CD4-positive, alpha-beta memory T cell (primary cell): ENCODE measurements around the gene SLC25A28. TPM values are rescaled to one million over a fixed set of nuclear protein-coding genes. Genes with fewer than 3 reads are reported as not detected.

Source experiments
- CTCF ChIA-PET: fragments of 350-600 bp; sonication (Branson Sonifier 250); formaldehyde crosslinking; loops from one replicate; lab custom pipeline; 2021; ENCODE audit warnings: inconsistent platforms; ENCODE audit not compliant: partially characterized antibody; lab: Charles Lee
- POLR2A ChIA-PET: fragments of 350-600 bp; sonication (Branson Sonifier 250); formaldehyde crosslinking; loops from one replicate; lab custom pipeline; 2021; ENCODE audit not compliant: partially characterized antibody; lab: Charles Lee
- DNase-seq, 5 donors: peaks; one replicate each; pipeline versions ENCODE4 v3.0.0 to v3.0.0-alpha.2; 2020 to 2022; ENCODE audit warnings: mixed read lengths in 1 of 5
- H3K27ac ChIP-seq: one replicate; pipeline ENCODE4 v1.7.0; 2013; ENCODE audit warnings: low read depth, low read length
- H3K27me3 ChIP-seq: 2 replicates; pipeline ENCODE4 v1.7.0; 2013; ENCODE audit warnings: mild to moderate bottlenecking, low read length, moderate library complexity; ENCODE audit not compliant: insufficient read depth
- H3K36me3 ChIP-seq: 2 replicates; pipeline ENCODE4 v1.7.0; 2013; ENCODE audit warnings: mild to moderate bottlenecking, low read length, moderate library complexity; ENCODE audit not compliant: insufficient read depth
- H3K4me1 ChIP-seq: 2 replicates; pipeline ENCODE4 v1.7.0; 2013; ENCODE audit warnings: mild to moderate bottlenecking, low read length, moderate library complexity; ENCODE audit not compliant: insufficient read depth
- H3K4me3 ChIP-seq, 2 donors: one replicate each; pipeline ENCODE4 v1.7.0; 2013; ENCODE audit warnings: low read length in 2 of 2, mild to moderate bottlenecking in 1 of 2
- H3K9me3 ChIP-seq, 2 donors: one replicate each; pipeline ENCODE4 v1.7.0; 2013; ENCODE audit warnings: low read length in 2 of 2, control low read depth in 1 of 2; ENCODE audit not compliant: control insufficient read depth in 1 of 2
- H3K27ac Mint-ChIP-seq, 7 donors: one replicate each; pipeline ENCODE4 v1.8.0; 2020 to 2021; ENCODE audit warnings: mixed read lengths in 7 of 7, mild to moderate bottlenecking in 6 of 7, inconsistent platforms in 3 of 7, moderate library complexity in 3 of 7
- H3K27me3 Mint-ChIP-seq, 2 donors: one replicate each; pipeline ENCODE4 v1.8.0; 2020 to 2021; ENCODE audit warnings: mixed read lengths in 2 of 2
- H3K36me3 Mint-ChIP-seq, 2 donors: one replicate each; pipeline ENCODE4 v1.8.0; 2020 to 2021; ENCODE audit warnings: mixed read lengths in 2 of 2, inconsistent platforms in 1 of 2, mild to moderate bottlenecking in 1 of 2
- H3K4me1 Mint-ChIP-seq, 4 donors: one replicate each; pipeline ENCODE4 v1.8.0; 2020 to 2021; ENCODE audit warnings: mixed read lengths in 4 of 4, mild to moderate bottlenecking in 1 of 4
- H3K4me3 Mint-ChIP-seq, 8 donors: one replicate each; pipeline ENCODE4 v1.8.0; 2020 to 2021; ENCODE audit warnings: mixed read lengths in 8 of 8, mild to moderate bottlenecking in 7 of 8, moderate library complexity in 6 of 8, inconsistent platforms in 3 of 8
- H3K9me3 Mint-ChIP-seq, 8 donors: one replicate each; pipeline ENCODE4 v1.8.0; 2020 to 2021; ENCODE audit warnings: mixed read lengths in 8 of 8, mild to moderate bottlenecking in 5 of 8, inconsistent platforms in 3 of 8, moderate library complexity in 1 of 8
- intact Hi-C: fragments of 100-400 bp; cut with micrococcal nuclease; formaldehyde crosslinking; loops from one replicate; pipeline ENCODE4 v1.15.1; 2023
- polyA plus RNA-seq, 2 donors: library from polyadenylated mRNA; unstranded; fragments of 300-500 nt; fragmentation: Illumina TruSeq; gene quantifications; one replicate each; pipeline ENCODE4 v1.2.3, GENCODE V29; 2021
- total RNA-seq, 2 experiments: library from RNA; stranded (reverse); gene quantifications; one replicate each; pipeline ENCODE4 v1.2.3, GENCODE V29; 2021

The SLC25A28 gene
- total and polyA plus RNA-seq, 4 experiments from 2014 or later, result 19.4 to 91.9 (median 60.0) TPM

- Mint-ChIP-seq H3K9me3 (no peaks in the 10 kb centered on the region), H3K36me3 (no peaks in the 10 kb centered on the region), H3K4me3 (no peak overlapping the region), H3K27me3 (peaks cover 4 to 10% of the 10 kb centered on the region in 2 donors), H3K27ac (no peak overlapping the region), H3K4me1 (no peaks in the 10 kb centered on the region)
- CTCF ChIA-PET, result interaction anchor here (1.7 kb wide), 1 partner anchor 23 kb away, joined by 4 read pairs; no protein-coding TSS in a partner anchor
- H3K27me3 ChIP-seq, result no peaks in the 10 kb centered on the region
- H3K4me3 ChIP-seq, result no peak overlapping the region
- no peaks in the 10 kb centered on the region for H3K4me1 ChIP-seq
- no peaks in the 10 kb centered on the region for H3K9me3 ChIP-seq
- intact Hi-C loops, result no loop called here
- H3K36me3 ChIP-seq, result no peaks in the 10 kb centered on the region
- POLR2A ChIA-PET, result no interaction called here
- no peak for DNase-seq
- H3K27ac ChIP-seq, result no peak overlapping the region
Measured at GRCh38 chr10:99583687-99584086, 36.6 kb downstream of the SLC25A28 start.

GRCh38 chr10:99582255-99582770 lies 37.9 kb downstream of the SLC25A28 start:
- ChIA-PET CTCF (interaction anchor here (1.7 kb wide), 1 partner anchor 21 kb away, joined by 4 read pairs; no protein-coding TSS in a partner anchor), POLR2A (no interaction called here)
- peaks cover 3 to 8% of the 10 kb centered on the region in 2 donors for H3K27me3 Mint-ChIP-seq

GRCh38 chr10:99579971-99580370 lies 40.3 kb downstream of the SLC25A28 start:
- H3K9me3 Mint-ChIP-seq, result no peaks in the 10 kb centered on the region
- Histone ChIP-seq H3K4me1 (no peaks in the 10 kb centered on the region), H3K4me3 (no peak overlapping the region), H3K9me3 (no peaks in the 10 kb centered on the region), H3K27me3 (no peaks in the 10 kb centered on the region), H3K27ac (no peak overlapping the region), H3K36me3 (no peaks in the 10 kb centered on the region)
- no peak overlapping the region for H3K27ac Mint-ChIP-seq
- H3K36me3 Mint-ChIP-seq, result no peaks in the 10 kb centered on the region
- no peaks in the 10 kb centered on the region for H3K4me1 Mint-ChIP-seq
- peaks cover 3 to 8% of the 10 kb centered on the region in 2 donors for H3K27me3 Mint-ChIP-seq
- no peak for DNase-seq
- H3K4me3 Mint-ChIP-seq, result no peak overlapping the region
- intact Hi-C loops, result no loop called here
- ChIA-PET CTCF (no interaction called here), POLR2A (no interaction called here)

More at GRCh38 chr10:99582255-99582770, 37.9 kb downstream of the SLC25A28 start:
- Histone ChIP-seq H3K4me3 (no peak overlapping the region), H3K4me1 (no peaks in the 10 kb centered on the region), H3K27ac (no peak overlapping the region), H3K27me3 (no peaks in the 10 kb centered on the region), H3K9me3 (no peaks in the 10 kb centered on the region), H3K36me3 (no peaks in the 10 kb centered on the region)
- no peak for DNase-seq
- Mint-ChIP-seq H3K4me3 (no peak overlapping the region), H3K9me3 (no peaks in the 10 kb centered on the region), H3K36me3 (no peaks in the 10 kb centered on the region), H3K27ac (peak overlapping the region in 1 of 7 donors; percentile 53), H3K4me1 (no peaks in the 10 kb centered on the region)
- intact Hi-C loops, result no loop called here

GRCh38 chr10:99573790-99574189 lies 46.4 kb downstream of the SLC25A28 start:
- H3K36me3 ChIP-seq, result no peaks in the 10 kb centered on the region
- ChIA-PET POLR2A (no interaction called here), CTCF (interaction anchor here (0.8 to 0.9 kb wide), 3 partner anchors 14 to 146 kb away, joined by 3 to 4 read pairs (median 3); no protein-coding TSS in a partner anchor)
- intact Hi-C loops, result no loop called here
- H3K4me3 ChIP-seq, result no peak overlapping the region
- Mint-ChIP-seq H3K4me1 (peaks cover 0 to 4% (median 0%) of the 10 kb centered on the region in 4 donors), H3K9me3 (no peaks in the 10 kb centered on the region), H3K4me3 (no peak overlapping the region), H3K36me3 (no peaks in the 10 kb centered on the region), H3K27me3 (peaks cover 4 to 10% of the 10 kb centered on the region in 2 donors), H3K27ac (no peak overlapping the region)
- no peak for DNase-seq
- no peaks in the 10 kb centered on the region for H3K4me1 ChIP-seq
- no peak overlapping the region for H3K27ac ChIP-seq
- H3K27me3 ChIP-seq, result no peaks in the 10 kb centered on the region
- no peaks in the 10 kb centered on the region for H3K9me3 ChIP-seq

- H3K27ac Mint-ChIP-seq, result no peak overlapping the region
- Histone ChIP-seq H3K27me3 (no peaks in the 10 kb centered on the region), H3K4me1 (no peaks in the 10 kb centered on the region), H3K27ac (no peak overlapping the region), H3K9me3 (no peaks in the 10 kb centered on the region), H3K4me3 (no peak overlapping the region), H3K36me3 (no peaks in the 10 kb centered on the region)
- intact Hi-C loops, result no loop called here
- no peak overlapping the region for H3K4me3 Mint-ChIP-seq
- POLR2A ChIA-PET, result no interaction called here
- peaks cover 6 to 11% of the 10 kb centered on the region in 2 donors for H3K27me3 Mint-ChIP-seq
- H3K36me3 Mint-ChIP-seq, result no peaks in the 10 kb centered on the region
- DNase-seq, result no peak
- H3K9me3 Mint-ChIP-seq, result no peaks in the 10 kb centered on the region
- CTCF ChIA-PET, result no interaction called here
- H3K4me1 Mint-ChIP-seq, result peaks cover 0 to 4% (median 0%) of the 10 kb centered on the region in 4 donors
Measured at GRCh38 chr10:99571816-99572215, 48.4 kb downstream of the SLC25A28 start.

GRCh38 chr10:99569961-99570360 lies 50.3 kb downstream of the SLC25A28 start:
- POLR2A ChIA-PET, result no interaction called here
- H3K4me1 ChIP-seq, result no peaks in the 10 kb centered on the region
- H3K36me3 ChIP-seq, result no peaks in the 10 kb centered on the region
- H3K4me1 Mint-ChIP-seq, result peaks cover 0 to 4% (median 0%) of the 10 kb centered on the region in 4 donors
- no peaks in the 10 kb centered on the region for H3K27me3 ChIP-seq
- no peaks in the 10 kb centered on the region for H3K9me3 Mint-ChIP-seq
- no peaks in the 10 kb centered on the region for H3K9me3 ChIP-seq
- no peak overlapping the region for H3K4me3 ChIP-seq
- peaks cover 11 to 16% of the 10 kb centered on the region in 2 donors for H3K27me3 Mint-ChIP-seq
- DNase-seq, result no peak
- no peak overlapping the region for H3K4me3 Mint-ChIP-seq
- CTCF ChIA-PET, result interaction anchor here (0.9 kb wide), 1 partner anchor 10 kb away, joined by 5 read pairs; no protein-coding TSS in a partner anchor
- no peak overlapping the region for H3K27ac ChIP-seq
- no peaks in the 10 kb centered on the region for H3K36me3 Mint-ChIP-seq
- H3K27ac Mint-ChIP-seq, result no peak overlapping the region
- intact Hi-C loops, result no loop called here

GRCh38 chr10:99569253-99569939 lies 50.8 kb downstream of the SLC25A28 start:
- Mint-ChIP-seq H3K27ac (no peak overlapping the region), H3K36me3 (no peaks in the 10 kb centered on the region), H3K4me1 (peaks cover 0 to 4% (median 0%) of the 10 kb centered on the region in 4 donors), H3K9me3 (no peaks in the 10 kb centered on the region), H3K27me3 (peaks cover 11 to 16% of the 10 kb centered on the region in 2 donors), H3K4me3 (no peak overlapping the region)
- Histone ChIP-seq H3K4me1 (no peaks in the 10 kb centered on the region), H3K4me3 (no peak overlapping the region), H3K27me3 (no peaks in the 10 kb centered on the region), H3K27ac (no peak overlapping the region), H3K9me3 (no peaks in the 10 kb centered on the region), H3K36me3 (no peaks in the 10 kb centered on the region)
- no peak for DNase-seq
- intact Hi-C loops, result no loop called here
- ChIA-PET POLR2A (no interaction called here), CTCF (interaction anchor here (0.9 kb wide), 1 partner anchor 10 kb away, joined by 5 read pairs; no protein-coding TSS in a partner anchor)
